B cell (primary cell): ENCODE results near the gene CASP4.

Experiments
- CTCF ChIP-seq: fragments of 200-600 bp; IDR thresholded peaks from one replicate; pipeline ENCODE4 v1.8.0; 2022; ENCODE audit warnings: antibody characterized with exemption, mild to moderate bottlenecking
- EZH2 ChIP-seq: IDR thresholded peaks from 2 replicates; pipeline ENCODE4 v1.6.1; 2012; ENCODE audit warnings: borderline replicate concordance, low read depth, mild to moderate bottlenecking, moderate library complexity, low read length; ENCODE audit not compliant: insufficient read depth, poor library complexity, severe bottlenecking

GRCh38 chr11:104905271-104905670 lies 63.1 kb downstream of the CASP4 start:
- TF ChIP-seq CTCF = no peak
- no peak for TF ChIP-seq EZH2
